ENCODE data around the gene IL1RL1.

IL1RL1 gene

GRCh38 chr2:102310964-102311640 lies at the start of gene IL1RL1:
Gene IL1RL1 (plus strand): TSS chr2:102311563. CDS start chr2:102338265, 26,702 bp downstream.
- ChIA-PET POLR2A (no interaction called here), CTCF (no interaction called here)
- no peak for DNase-seq (ENCODE audit: low read depth, low spot score)
- TF ChIP-seq, protein P1, sequence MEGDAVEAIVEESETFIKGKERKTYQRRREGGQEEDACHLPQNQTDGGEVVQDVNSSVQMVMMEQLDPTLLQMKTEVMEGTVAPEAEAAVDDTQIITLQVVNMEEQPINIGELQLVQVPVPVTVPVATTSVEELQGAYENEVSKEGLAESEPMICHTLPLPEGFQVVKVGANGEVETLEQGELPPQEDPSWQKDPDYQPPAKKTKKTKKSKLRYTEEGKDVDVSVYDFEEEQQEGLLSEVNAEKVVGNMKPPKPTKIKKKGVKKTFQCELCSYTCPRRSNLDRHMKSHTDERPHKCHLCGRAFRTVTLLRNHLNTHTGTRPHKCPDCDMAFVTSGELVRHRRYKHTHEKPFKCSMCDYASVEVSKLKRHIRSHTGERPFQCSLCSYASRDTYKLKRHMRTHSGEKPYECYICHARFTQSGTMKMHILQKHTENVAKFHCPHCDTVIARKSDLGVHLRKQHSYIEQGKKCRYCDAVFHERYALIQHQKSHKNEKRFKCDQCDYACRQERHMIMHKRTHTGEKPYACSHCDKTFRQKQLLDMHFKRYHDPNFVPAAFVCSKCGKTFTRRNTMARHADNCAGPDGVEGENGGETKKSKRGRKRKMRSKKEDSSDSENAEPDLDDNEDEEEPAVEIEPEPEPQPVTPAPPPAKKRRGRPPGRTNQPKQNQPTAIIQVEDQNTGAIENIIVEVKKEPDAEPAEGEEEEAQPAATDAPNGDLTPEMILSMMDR (IDR thresholded peaks at IDR 0.05; ENCODE audit: insufficient read depth, low read length, missing control alignments): no peak
- H3K4me3 ChIP-seq (ENCODE audit: low read depth, low read length): no peak within 1 kb of the TSS

DNA sequence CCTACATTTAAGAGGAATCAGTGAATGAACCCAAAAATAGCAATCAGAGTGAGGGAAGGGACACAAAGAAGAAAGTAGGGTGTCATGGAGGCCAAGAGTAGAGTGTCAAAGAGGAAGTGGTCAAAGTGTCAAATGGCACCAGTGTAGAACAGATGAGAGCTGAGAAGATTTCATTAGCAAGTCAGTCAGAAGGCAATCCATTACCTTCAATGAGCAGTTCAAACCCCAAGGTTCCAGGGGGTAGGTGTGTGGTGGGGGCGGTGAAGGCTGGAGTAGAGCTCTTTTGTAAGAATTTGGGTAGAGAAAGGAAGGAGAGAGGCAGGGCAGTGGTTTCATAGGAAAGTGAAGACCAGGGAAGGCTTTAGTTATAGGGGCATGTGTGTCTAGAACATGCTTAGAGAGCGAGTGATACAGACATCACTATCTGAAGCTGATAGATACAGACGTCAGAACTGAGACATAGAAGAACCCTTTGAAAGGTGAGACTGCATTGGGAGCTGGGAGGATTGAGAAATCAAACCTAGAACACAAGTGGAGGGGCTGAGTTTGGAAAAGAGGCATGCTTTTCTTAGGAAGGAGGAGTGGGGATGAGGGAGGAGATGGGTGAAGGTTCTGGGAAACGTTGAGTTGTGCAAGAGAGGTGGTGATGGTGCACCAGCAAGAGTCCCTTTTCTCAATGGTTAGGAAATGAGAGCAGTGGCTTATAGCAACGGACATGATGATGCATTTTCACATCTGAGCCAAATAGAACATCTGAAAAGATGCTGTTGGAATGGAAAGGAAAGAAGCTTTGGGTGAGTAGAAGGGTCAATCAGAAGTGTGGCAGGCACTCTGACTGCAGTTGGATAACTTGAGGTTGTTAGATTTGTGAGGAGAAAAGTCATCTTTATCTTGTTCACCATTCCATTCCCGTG lies 48.9 kb upstream of the IL1RL1 start:
- CTCF ChIA-PET: interaction anchor here (0.7 to 4.4 kb wide), 5 partner anchors 10 to 242 kb away, joined by 3 to 20 read pairs (median 4); partner anchors contain the start of gene IL18R1
- TF ChIP-seq, protein P1 (IDR thresholded peaks at IDR 0.05; ENCODE audit: insufficient read depth, low read length, missing control alignments): no peak
- H3K4me3 ChIP-seq (ENCODE audit: low read depth, low read length): no peak overlapping the region
- POLR2A ChIA-PET: no interaction called here
- DNase-seq (ENCODE audit: low read depth, low spot score): no peak

DNA sequence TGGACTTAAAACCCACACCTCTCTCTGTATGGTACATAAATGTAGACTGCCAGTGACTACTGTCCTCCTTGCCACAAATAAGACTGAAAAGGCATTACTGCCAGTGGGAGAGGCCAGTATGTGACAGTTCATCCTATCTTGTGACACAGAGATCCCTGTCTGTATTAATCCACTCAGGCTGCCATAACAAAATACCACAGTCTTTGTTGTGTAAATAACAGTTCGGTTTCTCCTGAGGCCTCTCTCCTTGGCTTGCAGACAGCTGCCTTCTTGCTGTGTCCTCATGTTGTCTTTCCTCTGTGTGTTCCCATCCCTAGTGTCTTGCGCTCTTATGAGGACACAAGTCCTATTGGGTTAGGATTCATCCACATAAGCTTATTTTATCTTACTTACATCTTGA lies 46.4 kb upstream of the IL1RL1 start:
- no peak for DNase-seq (ENCODE audit: low read depth, low spot score)
- H3K4me3 ChIP-seq (ENCODE audit: low read depth, low read length): no peak overlapping the region
- CTCF ChIA-PET: interaction anchor here (4.4 kb wide), 1 partner anchor 24 kb away, joined by 20 read pairs; no protein-coding TSS in a partner anchor
- POLR2A ChIA-PET: no interaction called here
- TF ChIP-seq, protein P1 (IDR thresholded peaks at IDR 0.05; ENCODE audit: insufficient read depth, low read length, missing control alignments): no peak

GRCh38 chr2:102266204-102266603 lies 45.2 kb upstream of the IL1RL1 start:
- no peak for DNase-seq (ENCODE audit: low read depth, low spot score)
- TF ChIP-seq, protein P1 (IDR thresholded peaks at IDR 0.05; ENCODE audit: insufficient read depth, low read length, missing control alignments): no peak
- H3K4me3 ChIP-seq (ENCODE audit: low read depth, low read length): no peak overlapping the region
- CTCF ChIA-PET: interaction anchor here (0.8 to 4.4 kb wide), 4 partner anchors 11 to 26 kb away, joined by 3 to 20 read pairs (median 3); no protein-coding TSS in a partner anchor
- POLR2A ChIA-PET: interaction anchor here (0.6 kb wide), 1 partner anchor 383 kb away, joined by 4 read pairs; no protein-coding TSS in a partner anchor

DNA sequence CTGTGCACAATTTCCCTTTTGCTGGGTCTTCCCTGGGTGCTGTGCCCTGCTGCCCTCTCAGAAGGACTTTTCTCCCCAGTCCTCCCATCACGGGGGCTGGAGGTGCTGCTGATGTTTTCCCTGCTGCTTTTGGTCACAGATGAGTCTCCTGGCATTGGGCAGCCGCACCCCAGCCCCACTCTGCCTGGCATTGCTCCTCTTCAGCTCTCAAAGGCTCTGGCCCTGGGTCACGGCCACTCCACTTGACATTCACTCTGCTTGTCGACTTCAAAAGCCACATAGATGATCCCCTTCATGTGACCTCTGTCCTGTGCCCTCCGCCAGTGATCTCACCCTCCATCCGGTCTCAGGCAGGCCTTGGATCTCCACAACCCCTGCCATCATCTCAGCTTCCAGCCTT lies 43.6 kb upstream of the IL1RL1 start:
- TF ChIP-seq, protein P1 (IDR thresholded peaks at IDR 0.05; ENCODE audit: insufficient read depth, low read length, missing control alignments): no peak
- ChIA-PET POLR2A (no interaction called here), CTCF (interaction anchor here (1.0 to 1.1 kb wide), 2 partner anchors 16 to 248 kb away, joined by 3 read pairs; no protein-coding TSS in a partner anchor)
- no peak overlapping the region for H3K4me3 ChIP-seq (ENCODE audit: low read depth, low read length)
- no peak for DNase-seq (ENCODE audit: low read depth, low spot score)

Data from AG04449 (cell line).